KOPT-K1 (cell line): ENCODE data around the gene ZNF90.
"Not testable (repeated sequence)": the region's sequence is repeated elsewhere in the genome, so short reads cannot be mapped to it uniquely, and the experiment has no call there.

Experiments
- H3K27ac ChIP-seq: fragments of 200-600 bp; sonication (generic); 2 replicates; pipeline ENCODE4 v1.5.1; 2016; ENCODE audit warnings: antibody characterized with exemption, mild to moderate bottlenecking, low read depth, low read length; ENCODE audit not compliant: poor library complexity, severe bottlenecking
- H3K36me3 ChIP-seq: fragments of 200-600 bp; sonication (generic); 2 replicates; pipeline ENCODE4 v1.5.1; 2017; ENCODE audit warnings: antibody characterized with exemption, mild to moderate bottlenecking, low read length, moderate library complexity; ENCODE audit not compliant: insufficient read depth
- H3K9me3 ChIP-seq: fragments of 200-600 bp; sonication (generic); 2 replicates; pipeline ENCODE4 v1.5.1; 2017; ENCODE audit warnings: antibody characterized with exemption, low read length, mild to moderate bottlenecking; ENCODE audit not compliant: insufficient read depth, poor library complexity, severe bottlenecking

The ZNF90 gene

DNA sequence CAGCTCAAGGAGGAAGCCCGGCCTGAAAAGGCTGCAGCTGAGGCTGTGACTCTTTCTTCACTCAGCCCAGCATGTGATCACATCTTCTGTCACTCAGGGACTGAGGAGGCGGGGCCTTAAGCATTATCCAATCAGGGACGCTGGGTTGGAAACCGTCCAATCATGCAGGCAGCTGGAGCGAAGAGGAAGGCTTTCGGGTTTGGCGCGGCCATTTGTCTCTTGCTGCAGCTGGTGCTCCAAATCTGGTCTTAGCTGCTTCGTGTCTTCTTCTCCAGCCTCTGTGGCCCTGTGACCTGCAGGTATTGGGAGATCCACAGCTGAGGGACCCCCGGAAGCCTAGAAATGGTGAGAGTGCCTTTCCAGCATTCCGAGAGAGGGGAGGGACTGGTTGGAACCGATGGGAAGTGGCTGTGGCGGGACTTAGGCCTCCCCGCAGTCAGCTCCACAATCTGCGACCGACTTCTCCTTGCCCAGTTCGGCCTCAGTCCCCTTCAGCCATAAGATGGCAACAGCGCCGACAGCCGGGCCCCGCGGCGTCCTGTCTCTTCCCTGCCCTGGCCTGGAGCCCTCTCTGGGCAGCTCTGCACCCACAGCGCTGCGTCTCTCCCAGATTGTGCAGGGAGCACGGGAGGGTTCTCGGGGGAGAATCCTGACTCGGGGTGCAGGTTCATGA is at the start of gene ZNF90:
Gene ZNF90, plus strand, starts transcription at position 210 of the 673 bp plus-strand sequence. Its CDS starts 133 bp downstream, at position 343.
- Histone ChIP-seq H3K36me3 (no peaks in the 10 kb centered on the region), H3K27ac (no peak within 1 kb of the TSS)

DNA sequence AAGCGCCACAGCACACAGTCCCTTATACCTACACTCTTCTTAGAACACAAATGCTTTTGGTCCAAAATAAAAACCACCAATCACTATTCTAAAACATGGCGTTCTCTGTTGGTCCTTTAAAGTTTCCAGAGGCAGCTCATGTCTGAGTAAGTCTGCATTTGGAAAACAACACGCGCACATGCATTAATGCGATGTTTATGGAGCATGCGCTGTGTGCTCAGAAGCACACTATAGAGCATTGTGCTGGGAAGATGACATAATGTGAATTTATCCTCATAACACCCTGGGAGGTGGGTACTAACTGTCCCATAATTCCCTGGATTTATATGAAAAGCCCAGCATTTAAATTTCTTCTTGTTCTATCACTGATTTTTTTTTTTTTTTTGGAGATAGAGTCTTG is 49.2 kb upstream of the ZNF90 start:
- Histone ChIP-seq H3K36me3 (peaks cover 77% of the 10 kb centered on the region), H3K27ac (no peak overlapping the region), H3K9me3 (peaks cover 50% of the 10 kb centered on the region)

More for the DNA sequence above, at the start of gene ZNF90:
- peaks cover 19% of the 10 kb centered on the region for H3K9me3 ChIP-seq

DNA sequence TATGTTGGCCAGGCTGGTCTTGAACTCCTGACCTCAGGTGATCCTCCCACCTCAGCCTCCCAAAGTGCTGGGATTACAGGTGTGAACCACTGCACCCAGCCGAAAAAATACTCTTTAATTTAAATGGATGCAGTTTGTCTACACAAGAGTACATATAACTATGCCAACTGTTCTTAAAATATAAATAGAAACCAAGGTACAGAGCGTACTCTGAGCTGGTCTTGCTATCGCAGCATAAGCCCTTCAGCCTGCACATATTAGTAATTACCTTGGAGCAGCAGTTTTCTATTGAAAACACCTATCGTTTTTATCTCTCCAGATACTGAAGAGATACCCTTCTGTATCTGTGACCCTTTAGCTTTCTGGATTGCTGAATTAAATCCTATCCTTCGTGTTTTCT is 41.9 kb upstream of the ZNF90 start:
- Histone ChIP-seq H3K36me3 (peaks cover 48% of the 10 kb centered on the region), H3K27ac (no peak overlapping the region), H3K9me3 (peaks cover 42% of the 10 kb centered on the region)

DNA sequence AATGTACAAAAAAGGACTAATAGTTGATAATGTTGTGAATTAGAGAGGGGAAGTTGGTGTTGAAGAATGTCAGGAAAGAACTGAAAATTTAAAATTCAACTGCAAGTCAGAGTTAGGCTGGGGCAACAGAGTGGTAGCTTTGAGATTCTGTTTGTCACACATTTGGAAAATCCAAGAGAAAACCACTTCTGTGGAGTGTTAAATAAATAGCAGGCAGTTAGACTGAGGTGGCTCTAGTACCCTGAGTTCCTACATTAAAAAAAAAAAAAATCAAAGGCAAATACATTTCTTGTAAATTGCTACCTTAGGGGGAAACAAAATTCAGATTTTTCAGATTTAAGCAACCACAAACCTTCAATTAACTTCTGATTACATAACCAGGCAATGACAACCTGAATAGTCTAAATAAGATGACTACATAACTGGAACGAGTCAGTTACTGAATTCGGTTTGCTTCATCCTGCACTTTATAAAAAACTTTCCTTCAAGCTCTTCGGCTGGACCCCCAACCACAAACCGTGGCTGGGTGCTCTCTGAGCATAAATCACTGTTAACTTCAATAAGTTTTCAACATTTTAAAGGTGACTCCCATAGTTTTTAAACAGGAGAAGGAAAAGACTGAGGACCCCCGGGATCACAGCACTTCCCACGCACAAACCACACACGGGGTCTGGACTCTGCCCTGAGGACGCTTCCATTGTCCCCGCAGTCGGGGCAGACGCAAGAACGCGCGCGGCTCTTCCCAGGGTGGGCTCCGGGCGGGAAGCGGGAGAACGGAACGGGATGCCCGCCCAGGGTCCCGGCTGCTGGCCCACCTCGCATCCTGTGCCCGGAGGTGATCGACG is 39.2 kb upstream of the ZNF90 start:
- Histone ChIP-seq H3K27ac (peak overlapping the region; percentile 84), H3K36me3 (peaks cover 22% of the 10 kb centered on the region), H3K9me3 (peaks cover 29% of the 10 kb centered on the region)

DNA sequence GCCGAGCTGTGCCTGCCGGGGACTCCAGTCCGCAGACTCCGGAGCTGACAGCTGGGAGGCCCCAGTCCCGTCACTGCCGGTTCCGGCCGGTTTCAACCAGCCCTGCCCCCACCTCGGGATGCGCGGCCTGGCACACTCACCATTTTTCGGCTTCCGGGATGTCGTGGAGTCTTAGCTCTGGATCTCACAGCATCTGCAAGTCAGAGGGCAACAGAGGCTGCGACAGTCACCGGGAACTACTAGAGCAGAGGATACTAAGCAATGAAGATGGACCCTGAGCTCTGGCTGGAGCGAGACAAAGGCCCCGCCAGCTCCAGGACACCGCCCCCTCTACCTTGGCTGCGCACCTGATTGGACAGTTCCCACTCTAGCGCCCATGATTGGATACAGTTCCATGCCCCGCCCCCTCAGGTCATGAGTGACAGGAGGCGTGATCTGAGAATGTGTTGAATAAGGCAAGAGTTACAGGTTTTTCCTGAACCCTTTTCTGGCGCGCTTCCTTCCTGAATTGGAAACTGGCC is 38.5 kb upstream of the ZNF90 start, which contains the start of gene ZNF682:
Gene ZNF682, minus strand, starts transcription at position 303 of the 521 bp plus-strand sequence. Its CDS starts 160 bp downstream, at position 143.
- peak within 1 kb of the TSS; percentile 84 for H3K27ac ChIP-seq
- H3K36me3 ChIP-seq = peaks cover 15% of the 10 kb centered on the region
- H3K9me3 ChIP-seq = peaks cover 25% of the 10 kb centered on the region

DNA sequence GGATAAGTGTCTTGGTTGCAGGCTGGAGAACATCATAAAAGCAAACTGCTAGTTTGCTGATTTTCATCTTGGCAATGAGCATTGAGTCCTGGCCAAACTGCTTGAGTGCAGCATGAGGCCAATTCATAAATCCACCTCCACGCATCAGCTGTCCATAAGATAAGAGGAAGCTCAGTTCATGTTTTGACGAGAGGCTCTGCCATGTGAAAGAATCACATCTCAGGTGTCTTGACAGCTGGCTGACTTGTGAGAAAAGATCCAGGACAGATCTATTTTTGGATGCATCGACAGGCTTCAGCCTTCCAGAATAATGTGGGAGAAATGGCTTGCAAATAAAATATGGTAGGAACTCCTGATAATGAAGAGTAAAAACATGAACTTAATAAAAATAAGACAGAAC is 33.1 kb upstream of the ZNF90 start:
- Histone ChIP-seq H3K9me3 (peaks cover 24% of the 10 kb centered on the region), H3K36me3 (no peaks in the 10 kb centered on the region), H3K27ac (no peak overlapping the region)

DNA sequence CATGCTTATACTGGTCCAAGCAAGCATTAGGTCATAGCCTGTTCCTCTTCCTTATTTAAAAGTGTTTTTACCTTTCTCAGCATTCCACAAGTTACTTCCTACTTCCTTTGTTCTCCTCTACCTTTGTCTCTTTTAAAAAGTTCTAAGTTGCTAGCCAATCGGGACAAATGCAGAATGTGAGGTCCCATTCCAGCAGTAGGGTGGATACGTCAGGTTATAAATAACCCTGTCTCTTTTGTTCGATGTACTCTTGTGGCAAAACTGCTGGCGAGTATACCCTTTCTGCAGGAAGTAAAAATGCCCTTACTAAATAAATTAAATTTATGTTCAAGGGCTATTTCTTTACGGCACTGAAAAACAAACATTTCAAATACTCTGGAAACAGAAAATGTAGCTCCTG is 32.1 kb upstream of the ZNF90 start:
- peaks cover 17% of the 10 kb centered on the region for H3K9me3 ChIP-seq
- not testable (repeated sequence) for H3K27ac ChIP-seq, H3K36me3 ChIP-seq

DNA sequence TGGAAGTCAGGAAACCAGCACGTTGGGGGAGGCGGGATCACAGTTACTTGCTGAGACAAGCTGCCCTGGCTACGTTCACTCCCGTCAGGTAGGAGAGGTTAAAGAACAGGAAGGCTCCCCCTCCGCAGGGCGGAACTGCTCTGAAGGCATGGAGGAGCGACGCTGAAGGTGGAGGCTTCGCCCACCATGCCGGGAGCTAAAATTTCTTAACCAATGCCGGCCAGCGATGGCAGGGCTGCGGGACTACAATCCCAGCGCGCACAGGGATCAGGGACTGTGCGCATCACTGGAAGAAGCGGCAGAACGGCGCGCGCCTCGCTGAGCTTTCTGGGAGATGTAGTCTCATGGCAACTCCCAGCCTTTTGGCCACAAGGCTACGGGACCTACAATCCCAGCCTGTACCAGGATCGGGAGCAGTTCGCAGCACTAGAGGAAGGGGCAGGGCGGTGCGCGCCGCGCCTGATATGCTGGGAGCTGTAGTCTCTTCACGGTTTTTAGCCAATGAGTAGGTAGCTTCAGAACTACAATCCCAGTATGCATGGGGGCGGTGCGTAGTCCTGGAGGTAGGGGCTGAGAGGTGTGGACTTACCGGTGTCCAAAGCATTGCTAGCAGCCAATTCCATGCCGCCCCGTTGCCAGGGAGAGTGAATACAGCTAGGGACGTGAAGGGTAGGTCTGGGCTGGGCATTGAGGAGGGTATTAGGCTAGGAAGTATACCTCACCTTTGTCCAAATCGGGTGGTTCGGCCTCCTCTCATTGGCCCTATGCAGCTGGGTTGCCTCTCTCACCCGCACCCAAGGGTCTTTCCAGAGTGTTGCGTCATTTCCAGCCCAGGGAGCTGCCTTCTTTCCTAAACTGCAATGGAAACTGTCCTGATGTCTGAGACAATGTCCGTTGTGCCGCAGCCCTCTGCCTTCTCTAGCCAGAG is 25.7 kb upstream of the ZNF90 start:
- H3K9me3 ChIP-seq = peaks cover 26% of the 10 kb centered on the region
- peak overlapping the region; percentile 22 for H3K27ac ChIP-seq
- H3K36me3 ChIP-seq = no peaks in the 10 kb centered on the region

DNA sequence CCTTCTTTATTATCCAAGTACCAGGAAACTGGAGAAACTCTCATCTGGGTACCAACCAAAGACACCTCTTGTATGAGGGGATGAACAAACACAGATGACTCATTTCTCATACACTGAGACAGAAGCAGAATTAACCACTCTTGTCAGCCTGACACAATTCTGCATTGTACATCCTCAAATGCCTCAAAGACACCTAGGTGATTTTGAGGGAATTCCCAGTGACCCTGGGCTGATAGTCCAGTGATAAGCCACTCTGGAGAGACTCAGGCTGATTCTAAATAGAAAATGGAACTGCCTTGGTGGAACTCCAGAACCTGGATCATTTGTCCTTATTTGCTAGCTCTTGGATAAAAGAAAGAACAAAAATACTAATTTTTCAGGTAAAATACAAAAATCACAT is 19.1 kb upstream of the ZNF90 start:
- not testable (repeated sequence) for H3K27ac ChIP-seq, H3K36me3 ChIP-seq, H3K9me3 ChIP-seq

DNA sequence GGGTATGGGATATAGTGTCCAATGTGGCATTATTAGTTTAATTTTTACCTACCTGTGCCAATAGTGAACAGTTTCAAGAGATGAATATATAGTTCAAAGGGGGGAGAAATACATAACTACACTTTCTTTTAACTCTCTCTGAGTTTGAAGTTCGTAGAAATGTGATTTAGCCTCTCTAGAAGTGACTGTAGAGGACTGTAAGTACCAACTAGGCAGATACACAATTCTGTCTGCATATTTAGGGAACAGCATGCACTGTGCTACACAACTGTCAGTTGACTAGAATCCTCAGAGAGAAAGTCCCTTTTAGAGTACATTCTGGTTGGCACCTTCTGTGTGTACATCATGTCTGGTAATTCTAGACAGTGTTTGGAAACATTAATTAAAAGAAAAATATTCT is 17.5 kb upstream of the ZNF90 start:
- Histone ChIP-seq H3K27ac (no peak overlapping the region), H3K36me3 (no peaks in the 10 kb centered on the region)

DNA sequence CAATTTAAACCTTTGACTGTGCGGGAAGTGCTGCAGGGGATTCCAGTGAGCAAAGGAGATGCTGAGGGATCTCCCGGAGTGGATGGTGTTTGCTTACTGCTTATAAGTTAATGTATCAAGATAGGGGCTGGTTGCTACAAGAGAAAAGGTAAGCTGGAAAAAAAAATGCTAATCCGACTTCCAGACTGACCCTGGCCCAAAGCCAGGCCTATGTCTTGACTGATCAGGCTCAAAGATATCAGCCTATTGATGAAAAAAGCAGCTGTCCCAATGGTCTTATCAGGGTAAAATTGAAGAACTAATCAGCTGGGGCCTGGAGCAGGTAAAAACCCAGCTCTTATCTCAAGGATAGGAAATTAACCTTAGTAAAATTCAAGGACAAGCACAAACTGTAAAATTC is 10.9 kb upstream of the ZNF90 start:
- peaks cover 13% of the 10 kb centered on the region for H3K9me3 ChIP-seq
- no peaks in the 10 kb centered on the region for H3K36me3 ChIP-seq
- no peak overlapping the region for H3K27ac ChIP-seq

More for the DNA sequence above, 17.5 kb upstream of the ZNF90 start:
- H3K9me3 ChIP-seq = peaks cover 4% of the 10 kb centered on the region

DNA sequence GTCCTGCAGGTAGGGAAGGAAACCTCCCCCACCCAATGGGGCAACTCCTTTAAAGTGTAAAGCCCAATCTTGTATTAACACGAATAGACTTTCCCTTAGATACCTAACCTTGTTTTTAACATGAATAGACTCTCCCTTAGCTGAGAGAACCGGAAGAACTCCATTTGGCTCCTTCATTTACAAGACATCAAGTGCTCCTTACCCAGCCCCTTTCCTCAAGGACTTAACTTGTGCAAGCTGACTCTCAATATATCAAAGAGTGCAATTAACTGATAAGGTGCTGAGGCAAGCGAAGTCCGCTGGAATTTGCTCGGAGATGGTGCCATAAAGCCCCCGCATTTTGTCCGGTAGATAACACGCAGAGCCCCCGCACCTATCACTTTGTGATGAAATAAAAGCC is 9.9 kb upstream of the ZNF90 start:
- no peak overlapping the region for H3K27ac ChIP-seq
- peaks cover 13% of the 10 kb centered on the region for H3K9me3 ChIP-seq

DNA sequence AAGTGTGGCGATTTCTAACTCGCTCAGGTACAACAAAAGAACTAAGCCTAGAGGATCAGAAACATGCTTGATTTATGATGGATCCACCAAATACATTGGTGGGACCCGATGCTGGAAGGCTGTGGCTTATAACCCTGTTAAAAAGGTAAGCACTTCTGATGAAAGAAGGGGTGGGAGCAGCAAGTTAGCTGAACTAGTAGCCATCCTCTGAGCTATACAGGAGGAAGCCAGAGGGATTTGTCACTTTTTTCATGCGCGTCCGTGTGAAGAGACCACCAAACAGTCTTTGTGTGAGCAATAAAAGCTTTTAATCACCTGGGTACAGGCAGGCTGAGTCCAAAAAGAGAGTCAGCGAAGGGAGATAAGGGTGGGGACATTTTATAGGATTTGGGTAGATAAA is 9.2 kb upstream of the ZNF90 start:
- H3K9me3 ChIP-seq = peaks cover 13% of the 10 kb centered on the region
- H3K36me3 ChIP-seq, H3K27ac ChIP-seq: not testable (repeated sequence)

More for the DNA sequence above, 9.9 kb upstream of the ZNF90 start:
- no peaks in the 10 kb centered on the region for H3K36me3 ChIP-seq

DNA sequence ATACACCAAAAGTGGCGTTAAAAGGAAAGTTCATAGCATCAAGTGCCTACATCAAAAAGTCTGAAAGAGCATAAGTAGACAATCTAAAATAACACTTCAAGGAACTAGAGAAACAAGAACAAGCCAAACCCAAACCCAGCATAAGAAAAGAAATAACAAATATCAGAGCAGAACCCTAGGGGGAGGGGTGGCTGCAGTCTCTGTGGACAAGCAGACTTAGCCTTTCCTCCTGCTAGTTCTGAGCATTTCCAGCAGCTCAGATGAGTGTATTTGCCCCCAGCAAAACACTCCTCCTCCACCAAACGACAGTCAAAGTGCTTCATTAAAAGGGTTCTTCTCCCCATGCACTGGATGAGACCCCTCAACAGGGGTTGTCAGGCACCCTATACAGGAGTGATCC is 7.1 kb upstream of the ZNF90 start:
- H3K36me3 ChIP-seq = no peaks in the 10 kb centered on the region
- H3K9me3 ChIP-seq = peaks cover 13% of the 10 kb centered on the region
- H3K27ac ChIP-seq = no peak overlapping the region
